ENCODE measurements around the gene ERFE.

- TF ChIP-seq CTCF (conservative IDR thresholded peaks at IDR 0.05; ENCODE audit: low read depth, low read length), result no peak
- no peak for TF ChIP-seq RAD21 (IDR thresholded peaks at IDR 0.05; ENCODE audit: low read length)
Measured at GRCh38 chr2:238172439-238172838, 13.7 kb downstream of the ERFE start.

Data from IMR-90 (cell line).